CD4-positive, alpha-beta T cell treated with Interleukin-15 for 4 hours (primary cell): Measurements from ENCODE around the gene ZNF140.

Source experiments
- DNase-seq: peaks from one replicate; pipeline ENCODE4 v3.0.0-alpha.2; 2020; ENCODE audit warnings: low spot score

The ZNF140 gene

GRCh38 chr12:133080368-133081158, at the start of gene ZNF140:
TSS of gene ZNF140 (plus strand) at chr12:133080923. CDS start at chr12:133081321, 398 bp downstream.
- peak; percentile 95 for DNase-seq

GRCh38 chr12:133037207-133038005, 43.3 kb upstream of the ZNF140 start, which contains the start of gene ZNF84:
TSS of gene ZNF84 (plus strand) at chr12:133037509. CDS start at chr12:133041468, 3,959 bp downstream.
- DNase-seq: peak; percentile 98

GRCh38 chr12:133038118-133038709, 42.5 kb upstream of the ZNF140 start:
- DNase-seq: no peak

- DNase-seq: no peak
These were observed 34.0 kb upstream of the ZNF140 start for GRCh38 chr12:133046698-133047097.

- DNase-seq: no peak
These were observed 23.3 kb upstream of the ZNF140 start for GRCh38 chr12:133057446-133057845.

GRCh38 chr12:133058203-133059113, 22.3 kb upstream of the ZNF140 start:
- DNase-seq: no peak

- no peak for DNase-seq
These were observed 18.8 kb upstream of the ZNF140 start for GRCh38 chr12:133061954-133062353.

- no peak for DNase-seq
These were observed 17.2 kb upstream of the ZNF140 start for GRCh38 chr12:133063556-133063955.

- DNase-seq: no peak
These were observed 6.9 kb upstream of the ZNF140 start for GRCh38 chr12:133073836-133074235.

GRCh38 chr12:133080026-133080367, 726 bp upstream of the ZNF140 start:
- DNase-seq: peak; percentile 97

- DNase-seq: no peak
These were observed 547 bp downstream of the ZNF140 start for GRCh38 chr12:133081159-133081780.

GRCh38 chr12:133083345-133083744, 2.6 kb downstream of the ZNF140 start:
- DNase-seq: no peak

GRCh38 chr12:133105620-133106019, 24.9 kb downstream of the ZNF140 start:
- DNase-seq: no peak

GRCh38 chr12:133106253-133106652, 25.5 kb downstream of the ZNF140 start:
- no peak for DNase-seq

- no peak for DNase-seq
These were observed 26.4 kb downstream of the ZNF140 start for GRCh38 chr12:133107121-133107520.

GRCh38 chr12:133108150-133108549, 27.4 kb downstream of the ZNF140 start:
- no peak for DNase-seq

GRCh38 chr12:133120385-133121191, 39.9 kb downstream of the ZNF140 start:
- DNase-seq: no peak

GRCh38 chr12:133124674-133125073, 44.0 kb downstream of the ZNF140 start:
- DNase-seq: no peak

GRCh38 chr12:133129368-133130037, 48.8 kb downstream of the ZNF140 start:
- no peak for DNase-seq
